Measurements from ENCODE around the gene CCDC71L.

Gene CCDC71L

GRCh38 chr7:106623315-106623660 is 37.7 kb downstream of the CCDC71L start:
- no peak for DNase-seq

GRCh38 chr7:106622654-106623314 is 38.2 kb downstream of the CCDC71L start:
- DNase-seq = no peak

- DNase-seq = no peak
Observed at GRCh38 chr7:106621393-106622132, 39.4 kb downstream of the CCDC71L start.

- DNase-seq = no peak
Observed at GRCh38 chr7:106620676-106621075, 40.3 kb downstream of the CCDC71L start.

GRCh38 chr7:106620034-106620433 is 40.9 kb downstream of the CCDC71L start:
- DNase-seq = no peak

- no peak for DNase-seq
Observed at GRCh38 chr7:106619213-106619612, 41.7 kb downstream of the CCDC71L start.

- DNase-seq = no peak
Observed at GRCh38 chr7:106618480-106618879, 42.5 kb downstream of the CCDC71L start.

- no peak for DNase-seq
Observed at GRCh38 chr7:106617860-106618259, 43.1 kb downstream of the CCDC71L start.

- no peak for DNase-seq
Observed at GRCh38 chr7:106616708-106617051, 44.3 kb downstream of the CCDC71L start.

- DNase-seq = no peak
Observed at GRCh38 chr7:106615808-106616707, 44.9 kb downstream of the CCDC71L start.

GRCh38 chr7:106614751-106615150 is 46.2 kb downstream of the CCDC71L start:
- DNase-seq = no peak

- no peak for DNase-seq
Observed at GRCh38 chr7:106613848-106614560, 47.0 kb downstream of the CCDC71L start.

- no peak for DNase-seq
Observed at GRCh38 chr7:106613279-106613678, 47.7 kb downstream of the CCDC71L start.

GRCh38 chr7:106612432-106612831 is 48.5 kb downstream of the CCDC71L start:
- no peak for DNase-seq

GRCh38 chr7:106611911-106612310 is 49.0 kb downstream of the CCDC71L start:
- DNase-seq = no peak

GRCh38 chr7:106610996-106611886 is 49.7 kb downstream of the CCDC71L start:
- no peak for DNase-seq

GRCh38 chr7:106609416-106609815 is 51.5 kb downstream of the CCDC71L start:
- DNase-seq = no peak

GRCh38 chr7:106608661-106609060 is 52.3 kb downstream of the CCDC71L start:
- no peak for DNase-seq
